Fibroblast of skin of right quadriceps (primary cell): ENCODE measurements around the gene HYCC1.
"Not testable (repeated sequence)": the region's sequence is repeated elsewhere in the genome, so short reads cannot be mapped to it uniquely, and the experiment has no call there.

Experiments
- DNase-seq: peaks from one replicate; pipeline ENCODE4 v3.0.0-alpha.2; 2013

The HYCC1 gene

GRCh38 chr7:23013715-23014649, at the start of gene HYCC1:
HYCC1 (minus strand) TSS chr7:23014130; CDS start chr7:22991111, 23,019 bp downstream.
- peak; percentile 98 for DNase-seq

- DNase-seq: peak; percentile 34
Measured at GRCh38 chr7:23062452-23062851, 48.5 kb upstream of the HYCC1 start.

GRCh38 chr7:23061327-23061726, 47.4 kb upstream of the HYCC1 start:
- no peak for DNase-seq

- DNase-seq: no peak
Measured at GRCh38 chr7:23058408-23059096, 44.6 kb upstream of the HYCC1 start.

- DNase-seq: peak; percentile 65
Measured at GRCh38 chr7:23055582-23056178, 41.8 kb upstream of the HYCC1 start.

- not testable (repeated sequence) for DNase-seq
Measured at GRCh38 chr7:23051124-23051485, 37.2 kb upstream of the HYCC1 start.

- DNase-seq: not testable (repeated sequence)
Measured at GRCh38 chr7:23046336-23046735, 32.4 kb upstream of the HYCC1 start.

- not testable (repeated sequence) for DNase-seq
Measured at GRCh38 chr7:23045086-23045485, 31.2 kb upstream of the HYCC1 start.

GRCh38 chr7:23044581-23044980, 30.7 kb upstream of the HYCC1 start:
- no peak for DNase-seq

GRCh38 chr7:23043441-23043840, 29.5 kb upstream of the HYCC1 start:
- DNase-seq: no peak

GRCh38 chr7:23039674-23040073, 25.7 kb upstream of the HYCC1 start:
- not testable (repeated sequence) for DNase-seq

- not testable (repeated sequence) for DNase-seq
Measured at GRCh38 chr7:23035542-23036371, 21.8 kb upstream of the HYCC1 start.

- DNase-seq: no peak
Measured at GRCh38 chr7:23027261-23027660, 13.3 kb upstream of the HYCC1 start.

GRCh38 chr7:23026164-23026563, 12.2 kb upstream of the HYCC1 start:
- DNase-seq: no peak

GRCh38 chr7:23024454-23024853, 10.5 kb upstream of the HYCC1 start:
- no peak for DNase-seq

GRCh38 chr7:23022851-23023250, 8.9 kb upstream of the HYCC1 start:
- no peak for DNase-seq

GRCh38 chr7:23022258-23022769, 8.4 kb upstream of the HYCC1 start:
- DNase-seq: peak; percentile 85

- DNase-seq: no peak
Measured at GRCh38 chr7:23021596-23021995, 7.7 kb upstream of the HYCC1 start.

- peak; percentile 88 for DNase-seq
Measured at GRCh38 chr7:23020742-23021401, 6.9 kb upstream of the HYCC1 start.

GRCh38 chr7:23018750-23019149, 4.8 kb upstream of the HYCC1 start:
- DNase-seq: no peak

GRCh38 chr7:23017309-23017708, 3.4 kb upstream of the HYCC1 start:
- DNase-seq: no peak
